HepG2 (cell line): ENCODE measurements around the gene ZNF629. TPM values are rescaled to one million over a fixed set of nuclear protein-coding genes. Genes with fewer than 3 reads are reported as not detected.

Experiments
- CCDC6 ChIP-seq: sonication (generic); formaldehyde crosslinking; IDR thresholded peaks from 2 replicates; pipeline ENCODE4 v1.8.1; 2022; ENCODE audit warnings: mild to moderate bottlenecking, missing genetic modification reagents, moderate library complexity
- FOXP1 ChIP-seq, 2 experiments: fragments of 450-650 bp in 1 of 2; IDR thresholded peaks; 2 replicates each; pipeline ENCODE4 v1.6.1; 2017 to 2018; ENCODE audit warnings: antibody characterized with exemption in 1 of 2
- HMG20A ChIP-seq: IDR thresholded peaks from 2 replicates; pipeline ENCODE4 v1.6.1; 2016; ENCODE audit warnings: borderline replicate concordance
- JUNB ChIP-seq: sonication (generic); formaldehyde crosslinking; IDR thresholded peaks from 2 replicates; pipeline ENCODE4 v1.8.0; 2022; ENCODE audit warnings: missing genetic modification reagents, mild to moderate bottlenecking, borderline replicate concordance
- TBX2 ChIP-seq: sonication (generic); formaldehyde crosslinking; IDR thresholded peaks from 2 replicates; pipeline ENCODE4 v1.5.0; 2020; ENCODE audit warnings: missing genetic modification reagents, mild to moderate bottlenecking, borderline replicate concordance
- ZBTB7A ChIP-seq: sonication (generic); formaldehyde crosslinking; IDR thresholded peaks from 2 replicates; pipeline ENCODE4 v1.8.0; 2022; ENCODE audit warnings: mild to moderate bottlenecking, missing genetic modification reagents
- ZKSCAN8 ChIP-seq: IDR thresholded peaks from 2 replicates; pipeline ENCODE4 v1.6.1; 2016; ENCODE audit warnings: borderline replicate concordance, missing genetic modification reagents, missing compliant biosample characterization
- ZMAT3 ChIP-seq: sonication (generic); formaldehyde crosslinking; conservative IDR thresholded peaks from 2 replicates; pipeline ENCODE4 v1.7.0; 2021; ENCODE audit warnings: missing genetic modification reagents
- ZNF230 ChIP-seq: sonication (generic); formaldehyde crosslinking; IDR thresholded peaks from 2 replicates; pipeline ENCODE4 v1.4.0; 2020; ENCODE audit warnings: mild to moderate bottlenecking, missing genetic modification reagents
- ZNF598 ChIP-seq: sonication (generic); formaldehyde crosslinking; IDR thresholded peaks from 2 replicates; pipeline ENCODE4 v1.5.1; 2020; ENCODE audit warnings: mild to moderate bottlenecking, missing genetic modification reagents, borderline replicate concordance
- ZZZ3 ChIP-seq: sonication (generic); formaldehyde crosslinking; IDR thresholded peaks from 2 replicates; pipeline ENCODE4 v1.4.0; 2020; ENCODE audit warnings: missing genetic modification reagents, mild to moderate bottlenecking, borderline replicate concordance
- polyA plus RNA-seq, 8 experiments: library from polyadenylated mRNA; depleted of rRNA in 3 of 8; stranded (reverse) in 7 of 8; unstranded in 1 of 8; fragments of >200 nt; fragmentation: Illumina TruSeq in 4 of 8; extraction: Trizol in 4 of 8; gene quantifications; 2 replicates each; pipeline versions ENCODE4 v1.2.1 to v1.2.3, GENCODE V29; 2011 to 2016; ENCODE audit warnings: low read depth in 4 of 8, missing spikeins in 1 of 8, mixed read lengths in 1 of 8; ENCODE audit not compliant: insufficient read depth in 1 of 8
- total RNA-seq, 5 experiments: library from RNA; depleted of rRNA; stranded (reverse); fragments of >200 nt; fragmentation: Illumina TruSeq; extraction: Trizol; gene quantifications; 2 replicates each; pipeline ENCODE4 v1.2.3, GENCODE V29; 2016; ENCODE audit warnings: low read depth in 1 of 5
- TF ChIP-seq, protein P1 (sequence below): sonication (generic); formaldehyde crosslinking; IDR thresholded peaks from 2 replicates; pipeline ENCODE4 v1.5.0; 2020; ENCODE audit warnings: mild to moderate bottlenecking, missing genetic modification reagents, borderline replicate concordance
- TF ChIP-seq, protein P2 (sequence below), 2 experiments: sonication (generic) in 1 of 2; formaldehyde crosslinking in 1 of 2; IDR thresholded peaks; 2 replicates each; pipeline versions ENCODE4 v1.5.1 to v1.6.1; 2011 to 2020; ENCODE audit warnings: borderline replicate concordance in 1 of 2, low read depth in 1 of 2, low read length in 1 of 2, mild to moderate bottlenecking in 1 of 2, missing genetic modification reagents in 1 of 2, moderate library complexity in 1 of 2
- TF ChIP-seq, protein P3 (sequence below): IDR thresholded peaks from 2 replicates; pipeline ENCODE4 v1.6.1; 2016; ENCODE audit warnings: control low read depth
- TF ChIP-seq, protein P4 (sequence below): sonication (generic); formaldehyde crosslinking; IDR thresholded peaks from 2 replicates; pipeline ENCODE4 v1.4.0; 2020; ENCODE audit warnings: missing genetic modification reagents, borderline replicate concordance

Gene ZNF629
- total and polyA plus RNA-seq, 2 of the 13 experiments (the other 11 are each of a cell fraction or from before 2014, with no cell fraction given) = 6.1 to 16.5 TPM

DNA sequence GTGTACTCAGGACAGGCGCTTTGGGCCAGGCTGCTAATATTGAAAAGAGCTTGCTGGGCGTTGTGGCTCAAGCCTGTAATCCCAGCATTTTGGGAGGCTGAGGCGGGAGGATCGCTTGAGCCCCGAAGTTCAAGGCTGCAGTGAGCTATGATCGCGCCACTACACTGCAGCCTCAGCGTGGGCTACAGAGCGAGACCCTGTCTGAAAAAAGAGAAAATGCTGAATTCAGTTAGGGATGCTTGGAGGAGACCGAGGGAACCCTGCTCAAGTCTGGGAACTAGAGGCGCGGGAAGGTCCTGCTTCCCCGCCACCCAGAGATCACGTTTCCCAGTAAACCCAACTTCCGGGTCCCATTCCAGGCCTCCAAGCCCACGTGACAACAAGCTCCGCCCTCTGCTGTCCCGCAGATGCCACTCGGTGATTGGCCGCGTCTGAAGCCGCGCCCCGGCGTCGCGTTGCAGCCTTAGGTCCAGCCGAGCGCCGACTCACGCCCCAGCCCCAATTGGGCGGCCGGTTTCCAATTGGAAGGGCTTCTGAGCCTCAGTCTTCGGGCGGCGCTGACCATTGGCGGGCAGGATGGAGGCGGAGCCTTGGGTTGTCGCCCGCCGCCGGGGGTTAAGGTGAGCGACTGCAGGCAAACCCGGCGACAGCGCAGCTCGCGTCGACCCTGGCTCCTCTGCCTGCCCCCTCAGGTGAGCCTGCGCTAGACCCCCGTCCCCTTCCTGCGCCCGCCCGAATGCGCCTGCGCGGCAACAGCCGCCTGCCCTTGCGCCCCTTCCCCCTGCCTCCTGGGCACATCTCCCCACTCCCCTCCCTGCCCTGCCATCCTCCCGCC, 39.0 kb downstream of the ZNF629 start, which contains the start of gene PHKG2 (continued):
- TF ChIP-seq, protein P1, sequence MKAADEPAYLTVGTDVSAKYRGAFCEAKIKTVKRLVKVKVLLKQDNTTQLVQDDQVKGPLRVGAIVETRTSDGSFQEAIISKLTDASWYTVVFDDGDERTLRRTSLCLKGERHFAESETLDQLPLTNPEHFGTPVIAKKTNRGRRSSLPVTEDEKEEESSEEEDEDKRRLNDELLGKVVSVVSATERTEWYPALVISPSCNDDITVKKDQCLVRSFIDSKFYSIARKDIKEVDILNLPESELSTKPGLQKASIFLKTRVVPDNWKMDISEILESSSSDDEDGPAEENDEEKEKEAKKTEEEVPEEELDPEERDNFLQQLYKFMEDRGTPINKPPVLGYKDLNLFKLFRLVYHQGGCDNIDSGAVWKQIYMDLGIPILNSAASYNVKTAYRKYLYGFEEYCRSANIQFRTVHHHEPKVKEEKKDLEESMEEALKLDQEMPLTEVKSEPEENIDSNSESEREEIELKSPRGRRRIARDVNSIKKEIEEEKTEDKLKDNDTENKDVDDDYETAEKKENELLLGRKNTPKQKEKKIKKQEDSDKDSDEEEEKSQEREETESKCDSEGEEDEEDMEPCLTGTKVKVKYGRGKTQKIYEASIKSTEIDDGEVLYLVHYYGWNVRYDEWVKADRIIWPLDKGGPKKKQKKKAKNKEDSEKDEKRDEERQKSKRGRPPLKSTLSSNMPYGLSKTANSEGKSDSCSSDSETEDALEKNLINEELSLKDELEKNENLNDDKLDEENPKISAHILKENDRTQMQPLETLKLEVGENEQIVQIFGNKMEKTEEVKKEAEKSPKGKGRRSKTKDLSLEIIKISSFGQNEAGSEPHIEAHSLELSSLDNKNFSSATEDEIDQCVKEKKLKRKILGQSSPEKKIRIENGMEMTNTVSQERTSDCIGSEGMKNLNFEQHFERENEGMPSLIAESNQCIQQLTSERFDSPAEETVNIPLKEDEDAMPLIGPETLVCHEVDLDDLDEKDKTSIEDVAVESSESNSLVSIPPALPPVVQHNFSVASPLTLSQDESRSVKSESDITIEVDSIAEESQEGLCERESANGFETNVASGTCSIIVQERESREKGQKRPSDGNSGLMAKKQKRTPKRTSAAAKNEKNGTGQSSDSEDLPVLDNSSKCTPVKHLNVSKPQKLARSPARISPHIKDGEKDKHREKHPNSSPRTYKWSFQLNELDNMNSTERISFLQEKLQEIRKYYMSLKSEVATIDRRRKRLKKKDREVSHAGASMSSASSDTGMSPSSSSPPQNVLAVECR = peak; percentile 94
- TF ChIP-seq, protein P2, sequence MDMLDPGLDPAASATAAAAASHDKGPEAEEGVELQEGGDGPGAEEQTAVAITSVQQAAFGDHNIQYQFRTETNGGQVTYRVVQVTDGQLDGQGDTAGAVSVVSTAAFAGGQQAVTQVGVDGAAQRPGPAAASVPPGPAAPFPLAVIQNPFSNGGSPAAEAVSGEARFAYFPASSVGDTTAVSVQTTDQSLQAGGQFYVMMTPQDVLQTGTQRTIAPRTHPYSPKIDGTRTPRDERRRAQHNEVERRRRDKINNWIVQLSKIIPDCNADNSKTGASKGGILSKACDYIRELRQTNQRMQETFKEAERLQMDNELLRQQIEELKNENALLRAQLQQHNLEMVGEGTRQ (IDR thresholded peaks at IDR 0.05; ENCODE audit: low read depth, low read length) = peak; percentile 97
- TF ChIP-seq, protein P2 (CRISPR knock-in tag; IDR thresholded peaks at IDR 0.05; ENCODE audit: borderline replicate concordance) = peak; percentile 99
- peak; percentile 79; the same call in 1 of the 2 replicates for TF ChIP-seq ZNF598 (CRISPR knock-in tag)
- TF ChIP-seq, protein P3, sequence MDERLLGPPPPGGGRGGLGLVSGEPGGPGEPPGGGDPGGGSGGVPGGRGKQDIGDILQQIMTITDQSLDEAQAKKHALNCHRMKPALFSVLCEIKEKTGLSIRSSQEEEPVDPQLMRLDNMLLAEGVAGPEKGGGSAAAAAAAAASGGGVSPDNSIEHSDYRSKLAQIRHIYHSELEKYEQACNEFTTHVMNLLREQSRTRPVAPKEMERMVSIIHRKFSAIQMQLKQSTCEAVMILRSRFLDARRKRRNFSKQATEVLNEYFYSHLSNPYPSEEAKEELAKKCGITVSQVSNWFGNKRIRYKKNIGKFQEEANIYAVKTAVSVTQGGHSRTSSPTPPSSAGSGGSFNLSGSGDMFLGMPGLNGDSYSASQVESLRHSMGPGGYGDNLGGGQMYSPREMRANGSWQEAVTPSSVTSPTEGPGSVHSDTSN (CRISPR knock-in tag) = peak; percentile 31; the same call in 1 of the 2 replicates
- TF ChIP-seq ZKSCAN8 (CRISPR knock-in tag) = peak; percentile 46; the same call in 1 of the 2 replicates
- no peak for TF ChIP-seq ZZZ3 (CRISPR knock-in tag)
- TF ChIP-seq HMG20A (CRISPR knock-in tag) = no peak
- no peak for TF ChIP-seq JUNB (CRISPR knock-in tag)
- TF ChIP-seq ZNF230 = no peak
- TF ChIP-seq ZBTB7A (CRISPR knock-in tag) = 0 out of 2 replicates have a peak, but pooled peaks have one; percentile 49
- TF ChIP-seq TBX2 (CRISPR knock-in tag) = peak; percentile 82
- TF ChIP-seq CCDC6 (CRISPR knock-in tag) = no peak
- TF ChIP-seq ZMAT3 (CRISPR knock-in tag) = no peak; the same call in 1 of the 2 replicates
- TF ChIP-seq, protein P4, sequence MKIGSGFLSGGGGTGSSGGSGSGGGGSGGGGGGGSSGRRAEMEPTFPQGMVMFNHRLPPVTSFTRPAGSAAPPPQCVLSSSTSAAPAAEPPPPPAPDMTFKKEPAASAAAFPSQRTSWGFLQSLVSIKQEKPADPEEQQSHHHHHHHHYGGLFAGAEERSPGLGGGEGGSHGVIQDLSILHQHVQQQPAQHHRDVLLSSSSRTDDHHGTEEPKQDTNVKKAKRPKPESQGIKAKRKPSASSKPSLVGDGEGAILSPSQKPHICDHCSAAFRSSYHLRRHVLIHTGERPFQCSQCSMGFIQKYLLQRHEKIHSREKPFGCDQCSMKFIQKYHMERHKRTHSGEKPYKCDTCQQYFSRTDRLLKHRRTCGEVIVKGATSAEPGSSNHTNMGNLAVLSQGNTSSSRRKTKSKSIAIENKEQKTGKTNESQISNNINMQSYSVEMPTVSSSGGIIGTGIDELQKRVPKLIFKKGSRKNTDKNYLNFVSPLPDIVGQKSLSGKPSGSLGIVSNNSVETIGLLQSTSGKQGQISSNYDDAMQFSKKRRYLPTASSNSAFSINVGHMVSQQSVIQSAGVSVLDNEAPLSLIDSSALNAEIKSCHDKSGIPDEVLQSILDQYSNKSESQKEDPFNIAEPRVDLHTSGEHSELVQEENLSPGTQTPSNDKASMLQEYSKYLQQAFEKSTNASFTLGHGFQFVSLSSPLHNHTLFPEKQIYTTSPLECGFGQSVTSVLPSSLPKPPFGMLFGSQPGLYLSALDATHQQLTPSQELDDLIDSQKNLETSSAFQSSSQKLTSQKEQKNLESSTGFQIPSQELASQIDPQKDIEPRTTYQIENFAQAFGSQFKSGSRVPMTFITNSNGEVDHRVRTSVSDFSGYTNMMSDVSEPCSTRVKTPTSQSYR (CRISPR knock-in tag) = no peak
- no peak for TF ChIP-seq FOXP1 (IDR thresholded peaks at IDR 0.05)
- TF ChIP-seq FOXP1 (CRISPR knock-in tag; IDR thresholded peaks at IDR 0.05) = no peak
